Measurements from ENCODE around the gene ITGA5.
A peak's percentile ranks its signal among the peaks of the same experiment; 100 is the strongest.
"Not testable (repeated sequence)": the region's sequence is repeated elsewhere in the genome, so short reads cannot be mapped to it uniquely, and the experiment has no call there.

Gene ITGA5

DNA sequence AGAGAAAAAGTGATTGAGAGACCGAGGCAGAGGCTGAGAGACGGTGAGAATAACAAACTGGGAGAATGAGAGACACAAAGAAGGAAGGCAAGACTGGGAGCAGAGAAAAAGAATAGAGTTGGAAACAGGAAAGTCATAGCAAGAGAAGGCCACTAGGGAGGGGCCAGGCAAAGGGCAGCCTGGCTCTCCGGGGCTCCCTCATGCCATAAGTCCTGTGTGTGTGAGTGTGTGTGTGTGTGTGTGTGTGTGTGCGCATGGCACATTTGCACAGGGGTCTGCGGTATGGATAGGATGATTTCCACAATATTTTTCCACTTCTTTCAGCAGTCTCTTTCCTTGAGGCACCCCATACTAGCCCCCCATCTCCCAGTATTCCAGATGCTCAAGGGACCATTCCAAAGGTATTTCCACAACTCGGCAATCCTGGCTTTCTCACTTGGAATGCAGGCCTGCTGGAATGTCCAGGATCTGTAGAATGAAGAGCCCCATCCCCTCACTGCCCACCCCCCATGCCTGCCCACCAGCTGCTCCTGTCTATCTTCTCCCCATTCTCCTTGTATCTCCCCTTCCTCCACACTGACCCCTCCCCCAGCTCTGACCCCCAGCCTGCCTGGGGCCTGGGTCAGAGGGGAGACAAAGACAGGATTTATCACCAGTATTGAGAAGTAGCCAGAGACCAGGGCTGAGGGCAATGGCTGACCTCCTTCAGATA, 63.8 kb downstream of the ITGA5 start:
- no peak overlapping the region for H3K4me3 ChIP-seq (replicated peaks in 1 of 2; ENCODE audit: low read depth in 2 of 2, low read length in 2 of 2)
- TF ChIP-seq, protein P1, sequence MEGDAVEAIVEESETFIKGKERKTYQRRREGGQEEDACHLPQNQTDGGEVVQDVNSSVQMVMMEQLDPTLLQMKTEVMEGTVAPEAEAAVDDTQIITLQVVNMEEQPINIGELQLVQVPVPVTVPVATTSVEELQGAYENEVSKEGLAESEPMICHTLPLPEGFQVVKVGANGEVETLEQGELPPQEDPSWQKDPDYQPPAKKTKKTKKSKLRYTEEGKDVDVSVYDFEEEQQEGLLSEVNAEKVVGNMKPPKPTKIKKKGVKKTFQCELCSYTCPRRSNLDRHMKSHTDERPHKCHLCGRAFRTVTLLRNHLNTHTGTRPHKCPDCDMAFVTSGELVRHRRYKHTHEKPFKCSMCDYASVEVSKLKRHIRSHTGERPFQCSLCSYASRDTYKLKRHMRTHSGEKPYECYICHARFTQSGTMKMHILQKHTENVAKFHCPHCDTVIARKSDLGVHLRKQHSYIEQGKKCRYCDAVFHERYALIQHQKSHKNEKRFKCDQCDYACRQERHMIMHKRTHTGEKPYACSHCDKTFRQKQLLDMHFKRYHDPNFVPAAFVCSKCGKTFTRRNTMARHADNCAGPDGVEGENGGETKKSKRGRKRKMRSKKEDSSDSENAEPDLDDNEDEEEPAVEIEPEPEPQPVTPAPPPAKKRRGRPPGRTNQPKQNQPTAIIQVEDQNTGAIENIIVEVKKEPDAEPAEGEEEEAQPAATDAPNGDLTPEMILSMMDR (IDR thresholded peaks at IDR 0.05; ENCODE audit: low read depth, low read length), result peak; percentile 3
- no peak for DNase-seq (ENCODE audit: low read depth in 2 of 2)

DNA sequence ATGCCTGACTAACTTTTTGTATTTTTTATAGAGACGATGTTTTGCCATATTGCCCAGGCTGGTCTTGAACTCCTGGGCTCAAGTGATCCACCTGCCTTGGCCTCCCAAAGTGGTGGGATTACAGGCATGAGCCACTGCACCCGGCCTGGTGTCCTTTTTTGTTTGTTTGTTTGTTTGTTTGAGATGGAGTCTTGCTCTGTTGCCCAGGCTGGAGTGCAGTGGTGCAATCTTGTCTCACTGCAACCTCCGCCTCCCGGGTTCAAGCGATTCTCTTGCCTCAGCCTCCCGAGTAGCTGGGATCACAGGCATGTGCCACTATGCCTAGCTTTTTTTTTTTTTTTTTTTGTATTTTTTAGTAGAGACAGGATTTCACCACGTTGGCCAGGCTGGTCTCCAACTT, 64.8 kb downstream of the ITGA5 start:
- DNase-seq (ENCODE audit: low read depth in 2 of 2); H3K4me3 ChIP-seq (replicated peaks in 1 of 2; ENCODE audit: low read depth in 2 of 2, low read length in 2 of 2): not testable (repeated sequence)

DNA sequence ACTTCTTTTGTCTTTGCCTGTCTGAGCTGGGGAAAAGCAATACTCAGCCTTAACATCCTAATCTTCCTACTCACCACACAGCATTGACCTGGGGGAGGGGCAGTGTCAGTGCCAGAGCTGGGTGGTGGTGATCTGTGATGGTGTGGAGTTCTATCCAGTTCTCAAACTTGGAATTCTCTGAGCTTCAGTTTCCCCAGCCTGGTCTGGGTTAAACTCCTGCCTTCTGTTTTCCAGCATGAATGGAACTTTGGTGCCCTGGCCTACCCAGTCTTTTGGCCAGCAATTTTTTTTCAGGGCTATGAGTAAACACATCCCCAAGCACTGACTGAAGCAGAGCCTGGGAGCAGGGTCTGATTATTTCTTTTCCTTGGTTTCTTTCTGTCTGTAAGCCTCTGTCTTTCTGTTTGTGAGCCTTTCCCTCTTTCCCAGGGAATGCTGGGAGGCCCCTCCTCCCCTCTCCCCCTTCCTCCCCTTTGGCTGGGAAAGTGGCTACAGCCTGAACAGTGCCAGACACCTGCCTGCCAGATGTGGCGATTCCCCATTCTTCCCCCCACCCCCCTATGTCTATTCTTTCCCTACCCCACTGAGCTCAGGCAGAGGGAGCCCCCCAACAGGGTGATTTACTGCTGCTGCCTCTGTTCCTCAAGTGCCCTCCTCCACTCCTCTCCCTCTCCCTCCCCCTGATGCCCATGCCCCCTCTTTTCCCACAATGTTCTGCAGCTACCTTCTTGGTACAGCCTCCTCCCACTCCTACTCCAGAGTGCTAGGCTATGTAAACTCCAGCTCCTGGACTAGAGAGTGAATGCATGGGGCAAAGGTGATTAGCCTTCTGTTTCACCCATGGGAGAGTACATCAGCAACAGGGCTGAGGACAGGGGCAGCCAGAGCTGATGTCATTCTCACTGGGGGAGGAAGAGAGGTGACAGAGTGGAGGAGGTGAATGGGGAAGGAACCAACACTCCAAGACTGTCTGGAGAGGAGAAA, 65.9 kb downstream of the ITGA5 start:
- DNase-seq (ENCODE audit: low read depth in 2 of 2), result peak; percentile 28 to 30
- H3K4me3 ChIP-seq (replicated peaks in 1 of 2; ENCODE audit: low read depth in 2 of 2, low read length in 2 of 2), result no peak overlapping the region

DNA sequence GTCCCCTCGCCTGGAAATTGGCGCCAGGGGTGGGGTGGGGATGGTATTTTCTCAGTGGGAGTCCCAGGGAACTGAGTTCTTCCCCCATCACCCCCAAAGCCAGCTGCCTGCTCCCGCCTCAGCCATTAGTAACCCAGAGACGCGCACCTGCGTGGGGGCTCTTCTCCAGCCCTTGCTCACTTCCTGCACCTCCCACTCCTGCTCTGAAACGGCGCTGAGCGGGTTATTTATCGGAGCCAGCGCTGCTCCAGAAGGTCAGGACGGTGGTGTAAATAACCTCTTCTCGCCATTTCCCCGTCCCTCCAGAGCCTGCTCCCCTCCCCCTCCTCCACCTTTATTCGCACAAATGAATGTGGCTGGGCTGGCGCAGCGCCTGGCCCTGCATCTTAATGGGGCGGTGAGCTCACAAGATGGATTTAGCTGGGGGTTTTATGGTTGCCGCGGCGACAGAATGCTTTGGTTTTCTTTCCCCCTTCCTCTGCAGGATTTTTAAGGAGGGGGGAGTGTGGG, 67.0 kb downstream of the ITGA5 start:
- no peak overlapping the region for H3K4me3 ChIP-seq (replicated peaks in 1 of 2; ENCODE audit: low read depth in 2 of 2, low read length in 2 of 2)
- TF ChIP-seq, protein P1 (IDR thresholded peaks at IDR 0.05; ENCODE audit: low read depth, low read length), result no peak
- peak in 1 of 2 donors; percentile 46 for DNase-seq (ENCODE audit: low read depth in 2 of 2)

More for the DNA sequence above, 65.9 kb downstream of the ITGA5 start:
- TF ChIP-seq, protein P1 (IDR thresholded peaks at IDR 0.05; ENCODE audit: low read depth, low read length), result no peak

DNA sequence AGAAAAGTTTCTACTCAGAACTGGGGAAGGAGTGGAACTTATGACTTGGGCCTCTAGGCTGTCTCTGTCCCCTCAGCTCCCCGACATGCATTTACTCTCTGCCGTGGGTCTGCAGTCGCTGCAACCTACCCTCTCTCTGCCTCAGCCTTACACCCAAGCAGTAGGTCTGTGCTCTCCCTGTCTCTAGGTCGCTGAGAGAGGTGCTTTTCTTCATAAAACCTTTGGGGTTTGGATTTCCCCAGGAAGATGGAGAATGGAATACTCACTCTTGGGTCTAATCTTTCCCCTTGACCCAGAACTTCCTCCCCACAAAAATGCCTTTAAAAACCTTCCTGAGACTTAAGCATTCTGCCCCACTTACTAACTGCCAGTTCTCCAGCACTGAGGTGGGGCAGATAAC, 67.7 kb downstream of the ITGA5 start:
- H3K4me3 ChIP-seq (replicated peaks in 1 of 2; ENCODE audit: low read depth in 2 of 2, low read length in 2 of 2), result no peak overlapping the region
- TF ChIP-seq, protein P1 (IDR thresholded peaks at IDR 0.05; ENCODE audit: low read depth, low read length), result no peak
- no peak for DNase-seq (ENCODE audit: low read depth in 2 of 2)

DNA sequence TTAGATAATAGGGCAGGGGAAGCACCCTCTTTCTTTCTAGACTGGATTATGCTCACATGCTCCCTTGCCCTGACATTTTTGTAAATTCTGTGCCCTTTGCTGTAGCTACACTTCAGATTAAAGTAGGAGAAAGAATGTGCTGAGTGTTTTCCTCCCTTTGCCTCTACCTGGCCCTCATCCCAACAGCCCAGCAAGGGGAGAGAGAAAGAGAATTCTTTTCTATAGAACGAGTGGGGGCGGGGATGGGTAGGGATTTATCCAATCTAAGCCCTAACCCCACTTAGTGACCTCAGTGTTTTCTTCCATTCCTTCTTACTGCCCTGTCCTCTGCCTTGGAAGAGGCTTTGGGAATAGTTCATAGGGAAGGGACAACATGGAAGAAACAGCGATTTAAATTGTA, 68.3 kb downstream of the ITGA5 start:
- TF ChIP-seq, protein P1 (IDR thresholded peaks at IDR 0.05; ENCODE audit: low read depth, low read length), result no peak
- no peak overlapping the region for H3K4me3 ChIP-seq (replicated peaks in 1 of 2; ENCODE audit: low read depth in 2 of 2, low read length in 2 of 2)
- DNase-seq (ENCODE audit: low read depth in 2 of 2), result peak in 1 of 2 donors; percentile 42

DNA sequence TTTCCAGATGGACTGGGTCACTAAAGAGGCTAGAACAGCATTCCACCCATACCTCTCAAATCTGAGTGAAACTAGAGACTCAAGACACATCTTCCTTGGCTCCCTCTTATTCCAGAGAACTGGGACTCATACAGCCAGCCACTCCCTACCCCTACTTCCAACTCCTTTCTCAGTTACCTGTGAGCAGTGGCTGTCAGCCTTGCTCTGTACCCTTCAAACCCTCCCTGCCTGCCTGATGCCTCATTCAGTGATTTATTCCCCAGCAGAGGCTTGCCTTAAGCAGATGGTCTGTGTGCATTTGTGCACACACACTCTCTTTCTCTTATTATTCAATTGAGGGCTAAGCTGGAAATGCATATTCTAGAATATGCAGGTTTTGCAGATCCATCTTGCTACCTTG, 69.4 kb downstream of the ITGA5 start:
- H3K4me3 ChIP-seq (replicated peaks in 1 of 2; ENCODE audit: low read depth in 2 of 2, low read length in 2 of 2), result no peak overlapping the region
- DNase-seq (ENCODE audit: low read depth in 2 of 2), result no peak
- TF ChIP-seq, protein P1 (IDR thresholded peaks at IDR 0.05; ENCODE audit: low read depth, low read length), result no peak
